NCI-H1092 (cell line): ENCODE data around the gene OBSL1.
A peak's percentile ranks its signal among the peaks of the same experiment; 100 is the strongest.

Source experiments
- DNase-seq: peaks from one replicate; lab custom pipeline; 2025; lab: John Stamatoyannopoulos, UW

Gene OBSL1

GRCh38 chr2:219596954-219597551 is 25.7 kb upstream of the OBSL1 start:
- DNase-seq, result no peak

- no peak for DNase-seq
Measured at GRCh38 chr2:219595256-219595655, 23.9 kb upstream of the OBSL1 start.

- DNase-seq, result no peak
Measured at GRCh38 chr2:219593154-219593553, 21.8 kb upstream of the OBSL1 start.

- DNase-seq, result no peak
Measured at GRCh38 chr2:219592736-219593135, 21.4 kb upstream of the OBSL1 start.

- no peak for DNase-seq
Measured at GRCh38 chr2:219591091-219591490, 19.8 kb upstream of the OBSL1 start.

- DNase-seq, result no peak
Measured at GRCh38 chr2:219581346-219581745, 10.0 kb upstream of the OBSL1 start.

- no peak for DNase-seq
Measured at GRCh38 chr2:219578811-219579613, 7.7 kb upstream of the OBSL1 start.

- DNase-seq, result peak; percentile 16
Measured at GRCh38 chr2:219576505-219577388, 5.4 kb upstream of the OBSL1 start.

- DNase-seq, result no peak
Measured at GRCh38 chr2:219575566-219576504, 4.5 kb upstream of the OBSL1 start.

- DNase-seq, result no peak
Measured at GRCh38 chr2:219574484-219575311, 3.4 kb upstream of the OBSL1 start.

GRCh38 chr2:219573166-219573565 is 1.8 kb upstream of the OBSL1 start:
- DNase-seq, result no peak

- no peak for DNase-seq
Measured at GRCh38 chr2:219572237-219573001, 1.1 kb upstream of the OBSL1 start, which contains the start of gene INHA. TSS of gene INHA (plus strand) at chr2:219572310. CDS start at chr2:219572375, 65 bp downstream.

GRCh38 chr2:219570924-219571310 is 422 bp downstream of the OBSL1 start:
- no peak for DNase-seq

GRCh38 chr2:219570194-219570923 is 980 bp downstream of the OBSL1 start:
- DNase-seq, result no peak

GRCh38 chr2:219569635-219570034 is 1.7 kb downstream of the OBSL1 start:
- DNase-seq, result no peak

- DNase-seq, result no peak
Measured at GRCh38 chr2:219569041-219569440, 2.3 kb downstream of the OBSL1 start.

- no peak for DNase-seq
Measured at GRCh38 chr2:219567791-219568361, 3.5 kb downstream of the OBSL1 start.

GRCh38 chr2:219567131-219567530 is 4.2 kb downstream of the OBSL1 start:
- no peak for DNase-seq

GRCh38 chr2:219566640-219567039 is 4.7 kb downstream of the OBSL1 start:
- DNase-seq, result no peak
